Breast epithelium (tissue), 4 donors: ENCODE data around the gene FBN1. TPM values are rescaled to one million over a fixed set of nuclear protein-coding genes. Genes with fewer than 3 reads are reported as not detected.

ENCODE experiments used
- DNase-seq, 2 donors: peaks; one replicate each; pipeline ENCODE4 v3.0.0-alpha.2; 2019; ENCODE audit warnings: low spot score in 2 of 2
- H3K27ac ChIP-seq, 2 donors: fragments of 200-600 bp; sonication (generic) in 1 of 2; one replicate each; pipeline ENCODE4 v1.5.1; 2016 to 2019; ENCODE audit warnings: mild to moderate bottlenecking in 1 of 2
- H3K27me3 ChIP-seq, 2 donors: fragments of 200-600 bp; sonication (generic) in 1 of 2; one replicate each; pipeline versions ENCODE4 v1.5.1 to v1.6.0; 2017 to 2019; ENCODE audit warnings: control low read depth in 1 of 2, mild to moderate bottlenecking in 1 of 2
- H3K36me3 ChIP-seq: fragments of 200-600 bp; one replicate; pipeline ENCODE4 v1.5.1; 2019
- H3K4me1 ChIP-seq, 2 donors: fragments of 200-600 bp; sonication (generic); one replicate each; pipeline ENCODE4 v1.5.1; 2016 to 2019; ENCODE audit warnings: control low read depth in 1 of 2
- H3K4me3 ChIP-seq, 3 donors: fragments of 200-600 bp; sonication (generic); 1 replicate in 2 of 3; 2 replicates in 1 of 3; pipeline ENCODE4 v1.5.1; 2016 to 2019; ENCODE audit warnings: mild to moderate bottlenecking in 3 of 3, moderate library complexity in 2 of 3
- H3K9me3 ChIP-seq, 2 donors: fragments of 200-600 bp; sonication (generic) in 1 of 2; one replicate each; pipeline ENCODE4 v1.5.1; 2016 to 2019; ENCODE audit warnings: control low read depth in 1 of 2
- POLR2A ChIP-seq: fragments of 450-650 bp; IDR thresholded peaks from one replicate; pipeline ENCODE4 v1.6.1; 2016; ENCODE audit warnings: antibody characterized with exemption, mild to moderate bottlenecking, moderate library complexity
- POLR2AphosphoS5 ChIP-seq, 3 donors: sonication (generic); formaldehyde crosslinking; IDR thresholded peaks; one replicate each; pipeline ENCODE4 v1.6.1; 2017; ENCODE audit warnings: antibody characterized with exemption in 3 of 3
- intact Hi-C: fragments of 100-400 bp; cut with DNase I; formaldehyde crosslinking; loops from one replicate; pipeline ENCODE4 v1.15.1; 2023; ENCODE audit warnings: low total_unique reads
- total RNA-seq, 3 donors: library from RNA; depleted of rRNA; stranded (reverse); fragments of >200 nt; gene quantifications; one replicate each; pipeline ENCODE4 v1.1.0, GENCODE V29; 2016
- TF ChIP-seq, protein P1 (sequence below), 3 donors: fragments of 450-650 bp; IDR thresholded peaks; one replicate each; pipeline ENCODE4 v1.5.1; 2016 to 2017; ENCODE audit warnings: antibody characterized with exemption in 3 of 3, mild to moderate bottlenecking in 3 of 3, moderate library complexity in 3 of 3

Gene FBN1
- 100 to 1,000 TPM in 1 of 3 donors, 10 to 100 TPM in 2; 38.5 to 210 (median 83.2) TPM for total RNA-seq

DNA sequence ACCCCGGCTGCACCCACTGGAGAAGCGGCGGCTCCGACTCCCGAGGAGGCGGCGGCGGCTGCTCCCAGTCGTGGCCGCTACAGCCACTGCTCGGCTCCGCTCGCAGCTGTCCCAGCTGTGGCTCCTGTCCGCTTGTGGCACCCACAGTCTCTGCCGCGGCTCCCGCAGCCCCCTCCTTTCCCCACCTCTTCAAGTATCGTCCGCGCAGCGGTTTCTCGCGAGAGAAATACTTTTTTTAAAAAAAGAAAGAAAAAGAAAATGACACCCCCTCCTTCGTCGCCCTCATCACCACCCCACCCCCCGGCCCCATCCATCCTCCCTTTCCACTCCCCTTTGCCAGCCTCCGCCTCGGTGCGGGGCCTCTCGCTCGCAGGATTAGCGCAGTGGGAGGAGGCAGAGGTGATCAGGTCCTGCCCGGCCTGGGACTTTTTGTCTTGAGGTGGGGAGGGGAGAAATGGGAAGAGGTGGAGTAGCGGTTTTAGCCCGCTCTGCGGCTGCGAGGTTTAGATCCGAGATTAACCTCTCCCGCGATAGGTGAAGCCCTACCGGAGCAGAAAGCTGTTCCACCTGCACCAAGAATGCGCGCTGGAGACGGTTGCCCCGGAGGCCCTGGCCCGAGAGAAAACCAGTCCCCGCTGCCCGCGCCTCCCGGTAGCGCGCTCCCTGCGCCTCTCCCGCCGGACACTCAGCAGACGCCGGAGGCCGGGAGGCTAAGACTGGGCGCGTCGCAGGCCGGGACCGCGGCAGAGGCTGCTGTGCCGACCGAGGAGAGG is at the start of gene FBN1:
Gene FBN1 (minus strand): TSS at position 152 of the 773 bp plus-strand sequence. CDS start 940 bp downstream, outside the sequence.
- DNase-seq: peak; percentile 32 to 52
- TF ChIP-seq POLR2AphosphoS5 (IDR thresholded peaks at IDR 0.05) (peak; percentile 27 to 57 (median 45)), POLR2A (peak; percentile 28)
- TF ChIP-seq, protein P1, sequence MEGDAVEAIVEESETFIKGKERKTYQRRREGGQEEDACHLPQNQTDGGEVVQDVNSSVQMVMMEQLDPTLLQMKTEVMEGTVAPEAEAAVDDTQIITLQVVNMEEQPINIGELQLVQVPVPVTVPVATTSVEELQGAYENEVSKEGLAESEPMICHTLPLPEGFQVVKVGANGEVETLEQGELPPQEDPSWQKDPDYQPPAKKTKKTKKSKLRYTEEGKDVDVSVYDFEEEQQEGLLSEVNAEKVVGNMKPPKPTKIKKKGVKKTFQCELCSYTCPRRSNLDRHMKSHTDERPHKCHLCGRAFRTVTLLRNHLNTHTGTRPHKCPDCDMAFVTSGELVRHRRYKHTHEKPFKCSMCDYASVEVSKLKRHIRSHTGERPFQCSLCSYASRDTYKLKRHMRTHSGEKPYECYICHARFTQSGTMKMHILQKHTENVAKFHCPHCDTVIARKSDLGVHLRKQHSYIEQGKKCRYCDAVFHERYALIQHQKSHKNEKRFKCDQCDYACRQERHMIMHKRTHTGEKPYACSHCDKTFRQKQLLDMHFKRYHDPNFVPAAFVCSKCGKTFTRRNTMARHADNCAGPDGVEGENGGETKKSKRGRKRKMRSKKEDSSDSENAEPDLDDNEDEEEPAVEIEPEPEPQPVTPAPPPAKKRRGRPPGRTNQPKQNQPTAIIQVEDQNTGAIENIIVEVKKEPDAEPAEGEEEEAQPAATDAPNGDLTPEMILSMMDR (IDR thresholded peaks at IDR 0.05): no peak
- intact Hi-C loops: no loop called here
- Histone ChIP-seq H3K9me3 (no peaks in the 10 kb centered on the region), H3K4me1 (no peaks in the 10 kb centered on the region), H3K27ac (peak within 1 kb of the TSS; percentile 68 to 93), H3K36me3 (no peaks in the 10 kb centered on the region), H3K4me3 (peak within 1 kb of the TSS; percentile 74 to 95 (median 94)), H3K27me3 (peaks cover 0 to 7% of the 10 kb centered on the region in 2 donors)

DNA sequence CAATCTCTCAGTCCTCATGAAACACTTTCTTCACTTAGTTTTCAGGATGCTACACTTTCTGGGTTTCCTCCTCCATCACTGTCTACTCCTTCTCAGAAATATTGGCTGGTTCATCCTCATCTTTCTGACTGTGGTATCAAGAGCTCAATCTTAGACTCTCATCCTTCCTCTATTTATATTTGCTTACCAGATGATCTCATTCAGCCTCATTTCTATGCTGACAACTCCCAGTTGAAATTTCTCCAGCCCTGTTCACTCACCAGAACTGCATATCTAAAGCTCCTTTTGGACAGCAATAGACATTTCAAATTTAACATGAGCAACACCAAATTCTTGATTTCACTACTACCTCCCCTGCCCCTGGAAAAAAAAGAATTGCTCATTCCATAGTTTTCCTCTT is 48.0 kb upstream of the FBN1 start:
- Histone ChIP-seq H3K36me3 (no peaks in the 10 kb centered on the region), H3K4me1 (no peaks in the 10 kb centered on the region), H3K27me3 (no peaks in the 10 kb centered on the region), H3K27ac (no peak overlapping the region), H3K9me3 (no peaks in the 10 kb centered on the region), H3K4me3 (no peak overlapping the region)
- intact Hi-C loops: no loop called here
- TF ChIP-seq POLR2A (no peak), POLR2AphosphoS5 (IDR thresholded peaks at IDR 0.05) (no peak)
- TF ChIP-seq, protein P1 (IDR thresholded peaks at IDR 0.05): no peak
- DNase-seq: no peak

DNA sequence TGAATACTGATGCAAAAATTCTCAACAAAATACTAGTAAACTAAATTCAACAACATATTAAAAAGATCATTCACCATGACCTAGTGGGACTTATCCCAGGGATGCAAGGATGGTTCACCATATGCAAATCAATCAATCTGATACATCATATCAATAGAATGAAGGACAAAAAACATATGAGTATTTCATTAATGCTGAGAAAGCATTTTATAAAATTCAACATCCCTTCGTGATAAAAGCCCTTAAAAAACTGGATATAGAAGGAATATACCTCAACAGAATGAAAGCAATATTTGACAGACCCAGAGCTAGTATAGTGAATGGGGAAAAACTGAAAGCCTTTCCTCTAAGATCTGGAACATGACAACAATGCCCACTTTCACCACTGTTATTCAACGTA is 43.0 kb upstream of the FBN1 start:
- DNase-seq: no peak
- Histone ChIP-seq H3K27ac (no peak overlapping the region), H3K36me3 (no peaks in the 10 kb centered on the region), H3K4me3 (no peak overlapping the region), H3K27me3 (no peaks in the 10 kb centered on the region), H3K9me3 (no peaks in the 10 kb centered on the region), H3K4me1 (no peaks in the 10 kb centered on the region)
- intact Hi-C loops: no loop called here
- no peak for TF ChIP-seq POLR2A
- TF ChIP-seq, protein P1 (IDR thresholded peaks at IDR 0.05): no peak
- TF ChIP-seq POLR2AphosphoS5 (IDR thresholded peaks at IDR 0.05): no peak

DNA sequence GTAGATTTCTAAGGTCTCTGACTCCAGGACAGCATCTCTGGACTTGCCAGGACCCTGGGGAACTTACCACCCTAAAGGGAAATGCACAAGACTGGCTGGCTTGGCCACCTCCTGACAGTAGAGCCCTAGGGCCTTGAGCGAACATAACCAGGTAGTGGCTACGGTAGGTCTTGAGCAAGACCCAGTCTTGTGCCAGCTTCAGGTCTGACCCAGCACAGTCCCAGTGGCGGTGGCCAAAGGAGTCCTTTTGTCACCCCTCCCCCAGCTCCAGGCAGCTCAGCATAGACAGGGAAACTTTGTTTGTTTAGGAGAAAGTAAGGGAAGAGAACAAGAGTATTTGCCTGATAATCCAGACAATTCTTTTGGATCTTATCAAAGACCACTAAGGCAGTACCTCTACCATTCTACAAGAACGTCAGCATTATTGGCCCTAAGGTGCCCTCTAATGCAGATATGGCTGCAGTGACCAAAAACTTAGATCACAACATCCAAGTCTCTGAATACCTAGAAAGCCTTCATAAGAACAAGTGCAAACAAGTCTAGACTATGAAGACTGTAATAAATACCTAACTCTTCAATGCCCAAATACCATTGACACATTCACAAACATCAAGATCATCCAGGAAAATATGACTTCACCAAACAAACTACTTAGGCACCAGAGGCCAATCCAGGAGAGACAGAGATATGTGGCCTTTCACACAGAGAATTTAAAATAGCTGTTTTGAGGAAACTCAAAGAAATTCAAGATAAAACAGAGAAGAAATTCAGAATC is 38.7 kb upstream of the FBN1 start:
- no peak for DNase-seq
- Histone ChIP-seq H3K27me3 (no peaks in the 10 kb centered on the region), H3K4me1 (no peaks in the 10 kb centered on the region), H3K9me3 (no peaks in the 10 kb centered on the region), H3K27ac (no peak overlapping the region), H3K36me3 (no peaks in the 10 kb centered on the region), H3K4me3 (no peak overlapping the region)
- TF ChIP-seq, protein P1 (IDR thresholded peaks at IDR 0.05): no peak
- TF ChIP-seq POLR2A (no peak), POLR2AphosphoS5 (IDR thresholded peaks at IDR 0.05) (no peak)
- intact Hi-C loops: no loop called here
